SK-N-SH (cell line): Measurements from ENCODE around the gene TXNRD2. TPM values are rescaled to one million over a fixed set of nuclear protein-coding genes. Genes with fewer than 3 reads are reported as not detected.
A peak's percentile ranks its signal among the peaks of the same experiment; 100 is the strongest.

Experiments
- CTCF ChIA-PET: fragments of 300-600, 350-600 bp; formaldehyde crosslinking; extraction: SDS; loops from one replicate; lab custom pipeline; 2021; lab: Yijun Ruan, JAX
- POLR2A ChIA-PET: fragments of 350-600 bp; sonication (Branson Sonifier 250); formaldehyde crosslinking; extraction: SDS; loops from one replicate; lab custom pipeline; 2020; ENCODE audit warnings: antibody characterized with exemption, inconsistent platforms; lab: Yijun Ruan, JAX
- DNase-seq: peaks from one replicate; pipeline ENCODE4 v3.0.0; 2012
- H2AFZ ChIP-seq: fragments of 200-600 bp; sonication (generic); 2 replicates; pipeline ENCODE4 v1.8.1; 2016; ENCODE audit warnings: antibody characterized with exemption, mild to moderate bottlenecking, low read depth
- H3F3A ChIP-seq: fragments of 200-600 bp; sonication (generic); replicated peaks from 2 replicates; pipeline ENCODE3; 2016; ENCODE audit warnings: antibody characterized with exemption, mild to moderate bottlenecking; ENCODE audit not compliant: insufficient read depth
- H3K27ac ChIP-seq, 2 experiments: fragments of 200-500 bp in 1 of 2; fragments of 200-600 bp in 1 of 2; sonication (Bioruptor generic) in 1 of 2; sonication (generic), shearing (Covaris generic) in 1 of 2; 2 replicates each; pipeline versions ENCODE4 v1.5.1 to v1.6.1; 2014 to 2016; ENCODE audit warnings: low read depth in 2 of 2, inconsistent platforms in 1 of 2, low read length in 1 of 2, mild to moderate bottlenecking in 1 of 2, mixed read lengths in 1 of 2
- H3K27me3 ChIP-seq: fragments of 200-600 bp; sonication (generic), shearing (Covaris generic); 2 replicates; pipeline ENCODE4 v1.6.1; 2016; ENCODE audit warnings: mixed run types; ENCODE audit not compliant: insufficient read depth
- H3K36me3 ChIP-seq, 2 experiments: fragments of 200-500 bp in 1 of 2; fragments of 200-600 bp in 1 of 2; sonication (Bioruptor generic) in 1 of 2; sonication (generic) in 1 of 2; replicated peaks in 1 of 2; 2 replicates each; pipeline versions ENCODE3 to v1.5.1; 2014 to 2016; ENCODE audit warnings: low read length in 1 of 2, mild to moderate bottlenecking in 1 of 2; ENCODE audit not compliant: insufficient read depth in 2 of 2, control insufficient read depth in 1 of 2
- H3K4me1 ChIP-seq, 2 experiments: fragments of 200-500 bp in 1 of 2; fragments of 200-600 bp in 1 of 2; sonication (Bioruptor generic) in 1 of 2; sonication (generic), shearing (Covaris generic) in 1 of 2; 2 replicates each; pipeline versions ENCODE4 v1.5.1 to v1.6.1; 2014 to 2016; ENCODE audit warnings: low read depth in 1 of 2, low read length in 1 of 2, mixed run types in 1 of 2; ENCODE audit not compliant: insufficient read depth in 2 of 2, control insufficient read depth in 1 of 2
- H3K4me2 ChIP-seq: fragments of 200-600 bp; sonication (generic), shearing (Covaris generic); 2 replicates; pipeline ENCODE4 v1.6.1; 2017; ENCODE audit warnings: mixed run types
- H3K4me3 ChIP-seq, 2 experiments: fragments of 200-500 bp in 1 of 2; fragments of 200-600 bp in 1 of 2; sonication (Bioruptor generic) in 1 of 2; sonication (generic), shearing (Covaris generic) in 1 of 2; 2 replicates each; pipeline versions ENCODE4 v1.5.1 to v1.8.1; 2014 to 2016; ENCODE audit warnings: low read depth in 2 of 2, inconsistent platforms in 1 of 2, low read length in 1 of 2, mild to moderate bottlenecking in 1 of 2, mixed read lengths in 1 of 2, moderate library complexity in 1 of 2
- H3K79me2 ChIP-seq: fragments of 200-600 bp; sonication (generic); 2 replicates; pipeline ENCODE4 v1.8.1; 2017; ENCODE audit warnings: mild to moderate bottlenecking; ENCODE audit not compliant: insufficient read depth
- H3K9ac ChIP-seq: fragments of 200-600 bp; sonication (generic); 2 replicates; pipeline ENCODE4 v1.6.1; 2017; ENCODE audit warnings: mixed run types
- H3K9me2 ChIP-seq: fragments of 200-600 bp; sonication (generic); 2 replicates; pipeline ENCODE4 v1.6.1; 2017; ENCODE audit warnings: mixed run types
- H3K9me3 ChIP-seq: fragments of 200-600 bp; sonication (generic); 2 replicates; pipeline ENCODE4 v1.6.1; 2017; ENCODE audit warnings: mixed run types, mild to moderate bottlenecking, moderate library complexity
- H4K20me1 ChIP-seq: fragments of 200-600 bp; sonication (generic); 2 replicates; pipeline ENCODE4 v1.6.1; 2017; ENCODE audit warnings: mild to moderate bottlenecking, mixed run types; ENCODE audit not compliant: insufficient read depth
- CHD2 ChIP-seq: fragments of 150-350 bp; IDR thresholded peaks from 2 replicates; pipeline ENCODE4 v1.6.1; 2018; ENCODE audit warnings: low read length; ENCODE audit not compliant: partially characterized antibody
- FOSL2 ChIP-seq: IDR thresholded peaks from 2 replicates; pipeline ENCODE4 v1.4.0; 2012; ENCODE audit warnings: low read depth, mild to moderate bottlenecking, moderate library complexity, borderline replicate concordance
- GATA2 ChIP-seq: sonication (generic); formaldehyde crosslinking; IDR thresholded peaks from 2 replicates; pipeline ENCODE4 v1.5.0; 2020; ENCODE audit warnings: mild to moderate bottlenecking, missing genetic modification reagents
- JUND ChIP-seq: IDR thresholded peaks from 2 replicates; pipeline ENCODE4 v1.4.0; 2012
- MXI1 ChIP-seq: IDR thresholded peaks from 2 replicates; pipeline ENCODE4 v1.6.1; 2012; ENCODE audit warnings: mild to moderate bottlenecking, low read depth, low read length, improper control_type of control experiment
- NFIC ChIP-seq: IDR thresholded peaks from 2 replicates; pipeline ENCODE4 v1.4.0; 2012; ENCODE audit warnings: borderline replicate concordance
- RCOR1 ChIP-seq: fragments of 150-350 bp; IDR thresholded peaks from 2 replicates; pipeline ENCODE4 v1.6.1; 2017; ENCODE audit warnings: antibody characterized with exemption, low read length
- SIN3A ChIP-seq: IDR thresholded peaks from 2 replicates; pipeline ENCODE4 v1.6.1; 2012; ENCODE audit warnings: low read depth, mild to moderate bottlenecking, low read length, moderate library complexity, borderline replicate concordance
- SMC3 ChIP-seq: IDR thresholded peaks from 2 replicates; pipeline ENCODE4 v1.6.1; 2012; ENCODE audit warnings: low read depth, low read length, improper control_type of control experiment
- TCF12 ChIP-seq: IDR thresholded peaks from 2 replicates; pipeline ENCODE4 v1.4.0; 2012
- TEAD4 ChIP-seq: IDR thresholded peaks from 2 replicates; pipeline ENCODE4 v1.4.0; 2012; ENCODE audit warnings: mild to moderate bottlenecking, borderline replicate concordance; ENCODE audit not compliant: insufficient read depth
- YY1 ChIP-seq: IDR thresholded peaks from 2 replicates; pipeline ENCODE4 v1.4.0; 2012; ENCODE audit warnings: low read depth, mild to moderate bottlenecking
- ZBTB33 ChIP-seq: IDR thresholded peaks from 2 replicates; pipeline ENCODE4 v1.4.0; 2012; ENCODE audit warnings: low read depth, borderline replicate concordance
- WGBS: methylation state at CpG from one replicate; pipeline ENCODE4 v1.1.6; 2017; ENCODE audit warnings: low lambda C conversion rate; 5-methylcytosine and 5-hydroxymethylcytosine counted together
- polyA plus RNA-seq, 3 experiments: library from polyadenylated mRNA; depleted of rRNA; stranded (reverse); fragments of >200 nt; gene quantifications; 2 replicates each; pipeline ENCODE4 v1.2.3, GENCODE V29; 2012
- TF ChIP-seq, protein P1 (sequence below): fragments of 150-350 bp; IDR thresholded peaks from 2 replicates; pipeline ENCODE4 v1.6.1; 2017; ENCODE audit warnings: antibody characterized with exemption, low read length, low read depth, borderline replicate concordance

The TXNRD2 gene
- polyA plus RNA-seq, 1 of the 3 experiments (the other 2 are of a cell fraction): 34.7 TPM

DNA sequence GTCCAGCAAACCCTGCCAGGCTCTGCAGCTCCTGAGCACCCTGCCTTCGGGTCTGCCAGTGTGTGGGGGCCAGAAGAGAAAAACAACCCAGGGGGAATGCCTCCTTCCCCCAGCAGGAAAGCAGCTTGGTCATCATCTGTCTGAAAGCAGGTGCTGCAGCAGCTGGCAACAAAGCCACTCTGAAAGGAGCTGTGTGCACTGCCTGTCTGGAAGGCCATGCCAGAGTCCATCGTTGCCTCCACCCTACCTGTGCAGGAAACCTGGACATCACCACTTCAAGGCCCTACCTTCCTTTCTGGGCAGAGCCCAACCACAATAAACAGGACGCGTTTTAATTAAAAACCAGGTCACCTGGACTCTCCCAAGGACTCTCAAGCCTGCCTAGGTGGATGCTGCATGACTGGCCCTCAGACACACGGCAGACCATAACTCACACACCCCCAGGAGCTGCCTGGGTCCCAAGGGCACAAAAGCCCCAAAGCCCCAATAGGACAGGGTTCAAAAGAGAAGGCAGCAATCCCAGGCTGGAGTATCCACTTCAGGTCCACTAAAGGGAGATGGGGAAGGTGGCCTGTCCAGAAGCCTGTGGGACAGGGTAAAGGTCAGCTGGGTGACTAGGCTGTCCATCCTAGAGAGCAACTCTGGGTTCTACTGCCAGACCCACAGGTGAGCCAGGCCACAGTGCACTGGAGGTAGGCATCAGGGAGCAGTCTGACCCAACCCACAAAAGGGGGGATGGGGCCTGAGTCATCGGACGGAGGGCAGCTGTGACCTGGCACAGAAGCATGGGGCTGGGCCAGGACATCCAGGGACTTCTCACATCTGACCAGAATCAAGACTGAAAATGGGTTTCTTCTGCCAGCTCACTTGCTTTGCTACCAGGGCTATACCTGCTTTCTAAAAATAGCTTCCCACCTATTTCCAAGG, 93.1 kb downstream of the TXNRD2 start (continued):
- TF ChIP-seq FOSL2: peak; percentile 63; the same call in 1 of the 2 replicates
- no peak for TF ChIP-seq GATA2 (CRISPR knock-in tag)
- no peak for TF ChIP-seq MXI1
- no peak for TF ChIP-seq RCOR1
- TF ChIP-seq YY1: no peak
- no peak for TF ChIP-seq ZBTB33
- TF ChIP-seq TCF12: peak; percentile 51; the same call in 1 of the 2 replicates

DNA sequence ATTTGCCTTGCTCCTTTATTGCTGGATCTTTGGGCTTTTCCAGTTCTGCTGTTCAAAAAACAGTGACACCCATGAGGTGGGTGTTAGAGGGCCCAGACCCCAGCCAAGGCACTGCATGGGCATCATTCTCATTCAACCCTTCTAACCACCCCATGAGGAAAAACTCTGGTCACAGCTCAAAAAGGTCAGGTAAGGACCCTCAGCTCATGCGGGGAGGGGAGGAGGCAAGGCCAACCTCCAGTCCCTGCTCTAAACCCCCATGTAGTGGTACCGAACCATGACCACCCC, 94.3 kb downstream of the TXNRD2 start:
- peaks cover 15% of the 10 kb centered on the region; the same call in 1 of the 2 replicates for H4K20me1 ChIP-seq
- peaks cover 19 to 21% of the 10 kb centered on the region in 2 experiments for H3K36me3 ChIP-seq
- no peak overlapping the region for H3K9ac ChIP-seq
- no peaks in the 10 kb centered on the region for H3K9me3 ChIP-seq
- no peak for DNase-seq
- no peaks in the 10 kb centered on the region for H3K9me2 ChIP-seq
- H3K79me2 ChIP-seq: peaks cover 66% of the 10 kb centered on the region
- peaks cover 33 to 36% of the 10 kb centered on the region in 2 experiments; a peak in 3 of 4 replicates for H3K4me1 ChIP-seq
- H3K4me2 ChIP-seq: no peak overlapping the region
- CTCF ChIA-PET: no interaction called here
- peaks cover 37% of the 10 kb centered on the region for H3F3A ChIP-seq
- no peaks in the 10 kb centered on the region for H3K27me3 ChIP-seq
- TF ChIP-seq NFIC: no peak
- TF ChIP-seq GATA2 (CRISPR knock-in tag): no peak
- TF ChIP-seq TEAD4: no peak
- no peak for TF ChIP-seq JUND
- no peak for TF ChIP-seq SIN3A
- TF ChIP-seq, protein P1, sequence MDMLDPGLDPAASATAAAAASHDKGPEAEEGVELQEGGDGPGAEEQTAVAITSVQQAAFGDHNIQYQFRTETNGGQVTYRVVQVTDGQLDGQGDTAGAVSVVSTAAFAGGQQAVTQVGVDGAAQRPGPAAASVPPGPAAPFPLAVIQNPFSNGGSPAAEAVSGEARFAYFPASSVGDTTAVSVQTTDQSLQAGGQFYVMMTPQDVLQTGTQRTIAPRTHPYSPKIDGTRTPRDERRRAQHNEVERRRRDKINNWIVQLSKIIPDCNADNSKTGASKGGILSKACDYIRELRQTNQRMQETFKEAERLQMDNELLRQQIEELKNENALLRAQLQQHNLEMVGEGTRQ: no peak
- no peak for TF ChIP-seq SMC3
- TF ChIP-seq FOSL2: no peak
- no peak for TF ChIP-seq RCOR1
- no peak for TF ChIP-seq CHD2
- POLR2A ChIA-PET: no interaction called here
- H3K27ac ChIP-seq: no peak overlapping the region
- no peak overlapping the region for H2AFZ ChIP-seq
- H3K4me3 ChIP-seq: no peak overlapping the region
- WGBS: 93% methylated on average over 2 of the region's 2 CpGs
